B cell (primary cell): ENCODE results near the gene CLCN7.

Experiments used
- EZH2 ChIP-seq: IDR thresholded peaks from 2 replicates; pipeline ENCODE4 v1.6.1; 2012; ENCODE audit warnings: borderline replicate concordance, low read depth, mild to moderate bottlenecking, moderate library complexity, low read length; ENCODE audit not compliant: insufficient read depth, poor library complexity, severe bottlenecking
- TF ChIP-seq, protein P1 (sequence below): fragments of 200-600 bp; IDR thresholded peaks from one replicate; pipeline ENCODE4 v1.8.0; 2022; ENCODE audit warnings: antibody characterized with exemption, mild to moderate bottlenecking

DNA sequence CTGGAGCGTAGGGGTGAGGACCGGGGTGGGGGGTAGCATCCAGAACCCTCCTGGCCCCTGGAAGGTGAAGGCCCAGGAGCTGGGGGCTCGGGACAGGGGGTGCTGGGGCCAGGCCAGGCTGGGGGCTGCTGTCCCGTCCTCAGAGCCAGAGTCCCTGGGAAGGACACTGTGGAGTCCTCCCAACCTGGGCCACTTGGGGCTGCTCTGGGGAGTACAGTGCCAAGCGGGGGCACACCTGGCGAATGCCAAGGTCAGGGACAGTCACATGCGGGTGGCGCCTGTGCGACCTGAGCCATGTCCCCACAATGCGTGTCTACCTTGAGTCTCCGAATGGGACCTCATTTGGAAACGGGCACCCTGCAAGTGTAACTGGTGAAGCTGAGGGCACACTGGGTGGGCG is 45.2 kb downstream of the CLCN7 start:
- TF ChIP-seq EZH2: no peak
- TF ChIP-seq, protein P1, sequence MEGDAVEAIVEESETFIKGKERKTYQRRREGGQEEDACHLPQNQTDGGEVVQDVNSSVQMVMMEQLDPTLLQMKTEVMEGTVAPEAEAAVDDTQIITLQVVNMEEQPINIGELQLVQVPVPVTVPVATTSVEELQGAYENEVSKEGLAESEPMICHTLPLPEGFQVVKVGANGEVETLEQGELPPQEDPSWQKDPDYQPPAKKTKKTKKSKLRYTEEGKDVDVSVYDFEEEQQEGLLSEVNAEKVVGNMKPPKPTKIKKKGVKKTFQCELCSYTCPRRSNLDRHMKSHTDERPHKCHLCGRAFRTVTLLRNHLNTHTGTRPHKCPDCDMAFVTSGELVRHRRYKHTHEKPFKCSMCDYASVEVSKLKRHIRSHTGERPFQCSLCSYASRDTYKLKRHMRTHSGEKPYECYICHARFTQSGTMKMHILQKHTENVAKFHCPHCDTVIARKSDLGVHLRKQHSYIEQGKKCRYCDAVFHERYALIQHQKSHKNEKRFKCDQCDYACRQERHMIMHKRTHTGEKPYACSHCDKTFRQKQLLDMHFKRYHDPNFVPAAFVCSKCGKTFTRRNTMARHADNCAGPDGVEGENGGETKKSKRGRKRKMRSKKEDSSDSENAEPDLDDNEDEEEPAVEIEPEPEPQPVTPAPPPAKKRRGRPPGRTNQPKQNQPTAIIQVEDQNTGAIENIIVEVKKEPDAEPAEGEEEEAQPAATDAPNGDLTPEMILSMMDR: no peak
